ENCODE results near the gene ADPGK.

DNA sequence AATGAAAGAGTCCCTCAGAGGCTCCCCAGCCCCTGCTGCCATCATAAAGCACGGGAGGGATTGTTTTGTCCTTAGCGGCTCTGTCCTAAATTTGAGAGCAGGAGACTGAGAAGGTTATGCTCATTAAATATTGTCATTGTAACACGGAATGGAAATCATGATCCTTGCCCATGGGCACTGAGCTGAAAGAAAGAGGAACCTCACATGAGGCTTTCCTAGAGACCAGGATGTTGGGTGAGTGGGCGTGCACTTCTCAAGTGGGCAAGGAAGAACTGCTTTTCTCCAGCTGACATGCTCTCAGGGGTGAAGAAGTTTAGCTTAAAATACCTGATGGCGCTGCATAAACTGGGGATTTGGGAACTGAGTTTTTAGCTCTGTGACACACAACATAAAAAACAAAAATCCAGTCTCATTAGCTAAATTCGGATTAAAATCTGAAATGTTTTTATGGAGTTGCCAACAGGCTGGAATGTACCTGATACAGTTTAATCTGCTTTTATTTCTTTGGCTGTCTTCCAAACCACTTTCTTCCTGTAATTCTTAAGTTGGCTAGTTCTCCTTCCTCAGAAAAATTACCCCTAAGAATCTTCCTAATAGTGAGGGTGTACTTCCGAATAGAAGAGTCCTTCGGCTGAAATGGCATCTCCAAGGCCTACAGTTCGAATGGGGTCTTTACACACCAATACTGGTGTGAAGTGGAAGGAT, 31.7 kb downstream of the ADPGK start:
- TF ChIP-seq, protein P1, sequence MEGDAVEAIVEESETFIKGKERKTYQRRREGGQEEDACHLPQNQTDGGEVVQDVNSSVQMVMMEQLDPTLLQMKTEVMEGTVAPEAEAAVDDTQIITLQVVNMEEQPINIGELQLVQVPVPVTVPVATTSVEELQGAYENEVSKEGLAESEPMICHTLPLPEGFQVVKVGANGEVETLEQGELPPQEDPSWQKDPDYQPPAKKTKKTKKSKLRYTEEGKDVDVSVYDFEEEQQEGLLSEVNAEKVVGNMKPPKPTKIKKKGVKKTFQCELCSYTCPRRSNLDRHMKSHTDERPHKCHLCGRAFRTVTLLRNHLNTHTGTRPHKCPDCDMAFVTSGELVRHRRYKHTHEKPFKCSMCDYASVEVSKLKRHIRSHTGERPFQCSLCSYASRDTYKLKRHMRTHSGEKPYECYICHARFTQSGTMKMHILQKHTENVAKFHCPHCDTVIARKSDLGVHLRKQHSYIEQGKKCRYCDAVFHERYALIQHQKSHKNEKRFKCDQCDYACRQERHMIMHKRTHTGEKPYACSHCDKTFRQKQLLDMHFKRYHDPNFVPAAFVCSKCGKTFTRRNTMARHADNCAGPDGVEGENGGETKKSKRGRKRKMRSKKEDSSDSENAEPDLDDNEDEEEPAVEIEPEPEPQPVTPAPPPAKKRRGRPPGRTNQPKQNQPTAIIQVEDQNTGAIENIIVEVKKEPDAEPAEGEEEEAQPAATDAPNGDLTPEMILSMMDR (IDR thresholded peaks at IDR 0.05): no peak
- no peak for TF ChIP-seq POLR2AphosphoS5 (IDR thresholded peaks at IDR 0.05)
